Left lung (tissue), 10 donors: ENCODE data around the gene RALGPS1. TPM values are rescaled to one million over a fixed set of nuclear protein-coding genes. Genes with fewer than 3 reads are reported as not detected.
"Not testable (repeated sequence)": the region's sequence is repeated elsewhere in the genome, so short reads cannot be mapped to it uniquely, and the experiment has no call there.

Source experiments
- ATAC-seq: fragments of 200-7000 bp; cut with Tn5 transposase; one replicate; pipeline ENCODE4 v1.9.1; 2020; ENCODE audit warnings: moderate library complexity
- DNase-seq, 4 donors: peaks; one replicate each; pipeline ENCODE4 v3.0.0-alpha.2; 2013 to 2020
- H3K27ac ChIP-seq, 2 donors: fragments of 200-600 bp; sonication (generic) in 1 of 2; one replicate each; pipeline versions ENCODE4 v1.5.0 to v1.8.0; 2020 to 2021
- H3K27me3 ChIP-seq, 2 donors: fragments of 200-600 bp; sonication (generic) in 1 of 2; one replicate each; pipeline versions ENCODE4 v1.5.0 to v1.8.0; 2020 to 2021
- H3K36me3 ChIP-seq, 2 donors: fragments of 200-600 bp; sonication (generic) in 1 of 2; one replicate each; pipeline versions ENCODE4 v1.5.0 to v1.8.0; 2020 to 2021
- H3K4me1 ChIP-seq, 2 donors: fragments of 200-600 bp; one replicate each; pipeline ENCODE4 v1.8.0; 2021
- H3K4me3 ChIP-seq, 2 donors: fragments of 200-600 bp; sonication (generic) in 1 of 2; one replicate each; pipeline versions ENCODE4 v1.5.0 to v1.8.0; 2020 to 2021; ENCODE audit warnings: mild to moderate bottlenecking in 1 of 2
- H3K9me3 ChIP-seq, 2 donors: fragments of 200-600 bp; sonication (generic) in 1 of 2; one replicate each; pipeline versions ENCODE4 v1.5.0 to v1.8.0; 2020 to 2021
- CTCF ChIP-seq, 2 donors: fragments of 200-600 bp; sonication (generic) in 1 of 2; IDR thresholded peaks; one replicate each; pipeline versions ENCODE4 v1.5.0 to v1.8.0; 2021; ENCODE audit warnings: antibody characterized with exemption in 2 of 2
- intact Hi-C, 2 donors: fragments of 100-400 bp; cut with DNase I; formaldehyde crosslinking; loops; one replicate each; pipeline versions ENCODE4 v1.11.2 to v1.14.2; 2022
- polyA plus RNA-seq, 6 donors: library from polyadenylated mRNA; unstranded; fragments of 120-200 nt; gene quantifications; one replicate each; pipeline ENCODE4 v1.2.1, GENCODE V29; 2013; ENCODE audit not compliant: insufficient read length in 6 of 6
- total RNA-seq, 2 donors: library from RNA; stranded (reverse); fragmentation: NEBNext Ultra II Directional; extraction: Animal tissue kit (Norgen Biotek cat#: 25700); gene quantifications; one replicate each; pipeline ENCODE4 v1.2.1, GENCODE V29; 2021
- donor health status: DM: no; HTN: yes; CAD: no.
- donor health status: DM: no; HTN: no; CAD: no.

Gene RALGPS1
- total and polyA plus RNA-seq, 8 donors, result 11.9 to 27.6 (median 21.5) TPM

- ATAC-seq (peak; percentile 38), DNase-seq (peak in 2 of 4 donors; percentile 70 to 86)
- H3K4me3 ChIP-seq, result no peak overlapping the region
- intact Hi-C loops, result no loop called here
- H3K27ac ChIP-seq, result no peak overlapping the region
- no peaks in the 10 kb centered on the region for H3K27me3 ChIP-seq
- H3K9me3 ChIP-seq, result no peaks in the 10 kb centered on the region
- no peaks in the 10 kb centered on the region for H3K4me1 ChIP-seq
- no peaks in the 10 kb centered on the region for H3K36me3 ChIP-seq
- TF ChIP-seq CTCF (IDR thresholded peaks at IDR 0.05), result no peak
Observed at GRCh38 chr9:127144670-127145445, 230.3 kb downstream of the RALGPS1 start.

DNA sequence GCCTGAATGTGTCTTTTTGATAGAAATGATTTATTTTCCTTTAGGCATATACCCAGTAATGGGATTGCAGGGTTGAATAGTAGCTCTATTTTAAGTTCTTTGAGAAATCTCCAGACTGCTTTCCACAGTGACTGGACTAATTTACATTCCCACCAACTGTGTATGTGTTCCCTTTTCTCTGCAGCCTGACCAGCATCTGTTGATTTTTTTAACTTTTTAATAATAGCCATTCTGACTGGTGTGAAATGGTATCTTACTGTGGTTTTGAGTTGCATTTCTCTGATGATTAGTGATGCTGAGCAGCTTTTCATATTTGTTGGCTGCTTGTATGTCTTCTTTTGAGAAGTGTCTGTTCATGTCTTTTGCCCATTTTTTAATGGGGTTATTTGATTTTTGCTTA, 232.3 kb downstream of the RALGPS1 start:
- H3K4me1 ChIP-seq, DNase-seq, H3K9me3 ChIP-seq, H3K27ac ChIP-seq, ATAC-seq, intact Hi-C loops, H3K27me3 ChIP-seq, H3K36me3 ChIP-seq, H3K4me3 ChIP-seq: not testable (repeated sequence)

GRCh38 chr9:127147251-127147650, 232.7 kb downstream of the RALGPS1 start:
- no peak for ATAC-seq
- intact Hi-C loops, result no loop called here
- Histone ChIP-seq H3K36me3 (no peaks in the 10 kb centered on the region), H3K9me3 (no peaks in the 10 kb centered on the region), H3K27ac (no peak overlapping the region), H3K4me1 (no peaks in the 10 kb centered on the region), H3K4me3 (no peak overlapping the region), H3K27me3 (no peaks in the 10 kb centered on the region)
- no peak for TF ChIP-seq CTCF (IDR thresholded peaks at IDR 0.05)
- DNase-seq, result no peak

GRCh38 chr9:127148014-127148413, 233.4 kb downstream of the RALGPS1 start:
- ATAC-seq, result no peak
- intact Hi-C loops, result no loop called here
- H3K9me3 ChIP-seq, result no peaks in the 10 kb centered on the region

DNA sequence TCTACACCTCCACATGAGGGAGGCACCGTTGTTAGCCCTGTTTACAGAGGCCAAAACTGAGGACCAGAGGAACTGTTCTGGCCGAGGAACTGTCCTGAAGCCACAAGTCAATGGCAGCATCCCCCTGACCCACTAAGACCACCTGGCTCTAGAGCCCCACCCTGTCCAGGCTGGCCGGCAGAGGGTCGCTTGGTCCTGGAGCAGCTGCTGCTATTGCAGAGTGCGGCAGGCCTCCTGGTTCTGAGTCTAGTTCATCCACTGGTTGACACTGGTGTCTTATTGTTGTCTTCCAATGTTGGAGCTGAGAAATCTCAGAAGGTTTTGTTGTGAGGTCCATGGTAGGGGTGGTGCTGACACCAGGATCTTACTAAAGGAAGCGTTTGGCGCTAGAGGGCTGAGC, 234.4 kb downstream of the RALGPS1 start:
- intact Hi-C loops, result no loop called here

More at GRCh38 chr9:127148014-127148413, 233.4 kb downstream of the RALGPS1 start:
- no peaks in the 10 kb centered on the region for H3K36me3 ChIP-seq
- no peak overlapping the region for H3K4me3 ChIP-seq
- no peaks in the 10 kb centered on the region for H3K4me1 ChIP-seq
- H3K27me3 ChIP-seq, result no peaks in the 10 kb centered on the region
- TF ChIP-seq CTCF (IDR thresholded peaks at IDR 0.05), result no peak
- H3K27ac ChIP-seq, result no peak overlapping the region
- no peak for DNase-seq

More for the DNA sequence above, 234.4 kb downstream of the RALGPS1 start:
- no peak for ATAC-seq
- Histone ChIP-seq H3K36me3 (no peaks in the 10 kb centered on the region), H3K27ac (no peak overlapping the region), H3K4me1 (peaks cover 0 to 1% of the 10 kb centered on the region in 2 donors), H3K4me3 (no peak overlapping the region), H3K9me3 (no peaks in the 10 kb centered on the region), H3K27me3 (no peaks in the 10 kb centered on the region)
- no peak for DNase-seq
- no peak for TF ChIP-seq CTCF (IDR thresholded peaks at IDR 0.05)
